HepG2 (cell line): ENCODE data around the gene NISCH. TPM values are rescaled to one million over a fixed set of nuclear protein-coding genes. Genes with fewer than 3 reads are reported as not detected.
A peak's percentile ranks its signal among the peaks of the same experiment; 100 is the strongest.

Source experiments
- ARNT ChIP-seq: fragments of 450-650 bp; IDR thresholded peaks from 2 replicates; pipeline ENCODE4 v1.6.1; 2017
- ARNT2 ChIP-seq: sonication (generic); formaldehyde crosslinking; IDR thresholded peaks from 2 replicates; pipeline ENCODE4 v1.8.0; 2022; ENCODE audit warnings: mild to moderate bottlenecking, low read depth, missing genetic modification reagents, moderate library complexity
- ASH2L ChIP-seq: fragments of 300-600, 200-600 bp; sonication (generic); IDR thresholded peaks from 2 replicates; pipeline ENCODE4 v1.7.0; 2017; ENCODE audit warnings: low read depth, mild to moderate bottlenecking, moderate library complexity, mixed read lengths, low read length; ENCODE audit not compliant: insufficient read length
- ELF4 ChIP-seq: sonication (generic); formaldehyde crosslinking; IDR thresholded peaks from 2 replicates; pipeline ENCODE4 v1.5.0; 2020; ENCODE audit warnings: missing genetic modification reagents, mild to moderate bottlenecking, moderate library complexity, borderline replicate concordance
- GLMP ChIP-seq: sonication (generic); formaldehyde crosslinking; IDR thresholded peaks from 2 replicates; pipeline ENCODE4 v1.9.0; 2021; ENCODE audit warnings: missing genetic modification reagents, mild to moderate bottlenecking, borderline replicate concordance
- HMG20B ChIP-seq: conservative IDR thresholded peaks from 2 replicates; pipeline ENCODE4 v1.6.1; 2016; ENCODE audit warnings: missing genetic modification reagents, missing compliant biosample characterization
- IRX3 ChIP-seq: sonication (generic); formaldehyde crosslinking; IDR thresholded peaks from 2 replicates; pipeline ENCODE4 v1.8.1; 2023; ENCODE audit warnings: mild to moderate bottlenecking, low read depth, missing genetic modification reagents, borderline replicate concordance
- MATR3 ChIP-seq: sonication (generic); formaldehyde crosslinking; IDR thresholded peaks from 2 replicates; pipeline ENCODE4 v1.4.0; 2020; ENCODE audit warnings: missing genetic modification reagents
- MTF1 ChIP-seq: sonication (generic); formaldehyde crosslinking; IDR thresholded peaks from 2 replicates; pipeline ENCODE4 v1.5.0; 2020; ENCODE audit warnings: missing genetic modification reagents
- NR3C1 ChIP-seq: sonication (generic); formaldehyde crosslinking; IDR thresholded peaks from 2 replicates; pipeline ENCODE4 v1.4.0; 2020; ENCODE audit warnings: missing genetic modification reagents
- REPIN1 ChIP-seq: sonication (generic); formaldehyde crosslinking; IDR thresholded peaks from 2 replicates; pipeline ENCODE4 v1.8.0; 2022; ENCODE audit warnings: missing genetic modification reagents, low read depth, mild to moderate bottlenecking, borderline replicate concordance
- TAF1 ChIP-seq: sonication (generic); formaldehyde crosslinking; IDR thresholded peaks from 2 replicates; pipeline ENCODE4 v1.4.0; 2020; ENCODE audit warnings: missing genetic modification reagents
- TBX2 ChIP-seq: sonication (generic); formaldehyde crosslinking; IDR thresholded peaks from 2 replicates; pipeline ENCODE4 v1.5.0; 2020; ENCODE audit warnings: missing genetic modification reagents, mild to moderate bottlenecking, borderline replicate concordance
- TIGD3 ChIP-seq: sonication (generic); formaldehyde crosslinking; IDR thresholded peaks from 2 replicates; pipeline ENCODE4 v1.5.1; 2020; ENCODE audit warnings: mild to moderate bottlenecking, missing genetic modification reagents, borderline replicate concordance
- ZKSCAN5 ChIP-seq: sonication (generic); formaldehyde crosslinking; IDR thresholded peaks from 2 replicates; pipeline ENCODE4 v1.5.1; 2020; ENCODE audit warnings: mild to moderate bottlenecking, missing genetic modification reagents
- ZNF3 ChIP-seq: IDR thresholded peaks from 2 replicates; pipeline ENCODE4 v1.7.0; 2017; ENCODE audit warnings: inconsistent platforms
- ZNF430 ChIP-seq: sonication (generic); formaldehyde crosslinking; IDR thresholded peaks from 2 replicates; pipeline ENCODE4 v1.9.0; 2021; ENCODE audit warnings: mild to moderate bottlenecking, missing genetic modification reagents
- ZNF577 ChIP-seq: sonication (generic); formaldehyde crosslinking; IDR thresholded peaks from 2 replicates; pipeline ENCODE4 v1.4.0; 2020; ENCODE audit warnings: mild to moderate bottlenecking, low read depth, missing genetic modification reagents, borderline replicate concordance
- ZNF639 ChIP-seq: conservative IDR thresholded peaks from 2 replicates; pipeline ENCODE4 v1.6.1; 2018; ENCODE audit warnings: missing genetic modification reagents
- ZNF746 ChIP-seq: sonication (generic); formaldehyde crosslinking; IDR thresholded peaks from 2 replicates; pipeline ENCODE4 v1.8.0; 2022; ENCODE audit warnings: mild to moderate bottlenecking, missing genetic modification reagents
- ZNF790 ChIP-seq: sonication (generic); formaldehyde crosslinking; IDR thresholded peaks from 2 replicates; pipeline ENCODE4 v1.8.0; 2022; ENCODE audit warnings: missing genetic modification reagents, mild to moderate bottlenecking, borderline replicate concordance
- polyA plus RNA-seq, 8 experiments: library from polyadenylated mRNA; depleted of rRNA in 3 of 8; stranded (reverse) in 7 of 8; unstranded in 1 of 8; fragments of >200 nt; fragmentation: Illumina TruSeq in 4 of 8; extraction: Trizol in 4 of 8; gene quantifications; 2 replicates each; pipeline versions ENCODE4 v1.2.1 to v1.2.3, GENCODE V29; 2011 to 2016; ENCODE audit warnings: low read depth in 4 of 8, missing spikeins in 1 of 8, mixed read lengths in 1 of 8; ENCODE audit not compliant: insufficient read depth in 1 of 8
- total RNA-seq, 5 experiments: library from RNA; depleted of rRNA; stranded (reverse); fragments of >200 nt; fragmentation: Illumina TruSeq; extraction: Trizol; gene quantifications; 2 replicates each; pipeline ENCODE4 v1.2.3, GENCODE V29; 2016; ENCODE audit warnings: low read depth in 1 of 5
- TF ChIP-seq, protein P1 (sequence below): sonication (generic); formaldehyde crosslinking; IDR thresholded peaks from 2 replicates; pipeline ENCODE4 v1.5.1; 2020; ENCODE audit warnings: missing genetic modification reagents, mild to moderate bottlenecking, borderline replicate concordance
- TF ChIP-seq, protein P2 (sequence below), 2 experiments: sonication (generic) in 1 of 2; formaldehyde crosslinking in 1 of 2; IDR thresholded peaks; 2 replicates each; pipeline versions ENCODE4 v1.5.1 to v1.6.1; 2011 to 2020; ENCODE audit warnings: borderline replicate concordance in 1 of 2, low read depth in 1 of 2, low read length in 1 of 2, mild to moderate bottlenecking in 1 of 2, missing genetic modification reagents in 1 of 2, moderate library complexity in 1 of 2

NISCH gene
- total and polyA plus RNA-seq, 2 of the 13 experiments (the other 11 are each of a cell fraction or from before 2014, with no cell fraction given), result 27.0 to 47.6 TPM

GRCh38 chr3:52429779-52430415 is 25.5 kb upstream of the NISCH start (continued):
- TF ChIP-seq ELF4 (no peak), TBX2 (peak; percentile 95), ARNT (no peak), TAF1 (CRISPR knock-in tag) (no peak), ZNF3 (no peak), TIGD3 (CRISPR knock-in tag) (no peak), ZKSCAN5 (CRISPR knock-in tag) (no peak), ASH2L (peak; percentile 71), ARNT2 (peak; percentile 40; the same call in 1 of the 2 replicates), MTF1 (CRISPR knock-in tag) (no peak), NR3C1 (CRISPR knock-in tag) (no peak), GLMP (CRISPR knock-in tag) (no peak), ZNF430 (CRISPR knock-in tag) (peak; percentile 49; the same call in 1 of the 2 replicates), ZNF746 (CRISPR knock-in tag) (no peak), IRX3 (CRISPR knock-in tag) (no peak), REPIN1 (CRISPR knock-in tag) (peak; percentile 48; the same call in 1 of the 2 replicates), HMG20B (CRISPR knock-in tag) (no peak; the same call in 1 of the 2 replicates), ZNF790 (CRISPR knock-in tag) (no peak), MATR3 (no peak), ZNF639 (CRISPR knock-in tag) (no peak), ZNF577 (CRISPR knock-in tag) (no peak)
- TF ChIP-seq, protein P1, sequence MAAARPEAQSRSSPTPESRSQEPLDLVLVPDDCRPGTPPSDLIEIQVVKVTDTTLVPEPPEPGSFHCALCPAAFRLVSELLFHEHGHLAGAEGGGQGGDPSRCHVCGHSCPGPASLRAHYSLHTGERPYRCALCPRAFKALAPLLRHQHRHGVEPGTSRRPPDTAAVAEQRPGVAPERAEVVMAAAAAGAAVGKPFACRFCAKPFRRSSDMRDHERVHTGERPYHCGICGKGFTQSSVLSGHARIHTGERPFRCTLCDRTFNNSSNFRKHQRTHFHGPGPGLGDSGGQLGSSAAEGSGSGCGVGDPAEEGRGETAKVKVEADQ (CRISPR knock-in tag), result 0 out of 2 replicates have a peak, but pooled peaks have one; percentile 20
- TF ChIP-seq, protein P2, sequence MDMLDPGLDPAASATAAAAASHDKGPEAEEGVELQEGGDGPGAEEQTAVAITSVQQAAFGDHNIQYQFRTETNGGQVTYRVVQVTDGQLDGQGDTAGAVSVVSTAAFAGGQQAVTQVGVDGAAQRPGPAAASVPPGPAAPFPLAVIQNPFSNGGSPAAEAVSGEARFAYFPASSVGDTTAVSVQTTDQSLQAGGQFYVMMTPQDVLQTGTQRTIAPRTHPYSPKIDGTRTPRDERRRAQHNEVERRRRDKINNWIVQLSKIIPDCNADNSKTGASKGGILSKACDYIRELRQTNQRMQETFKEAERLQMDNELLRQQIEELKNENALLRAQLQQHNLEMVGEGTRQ (IDR thresholded peaks at IDR 0.05; ENCODE audit: low read depth, low read length), result no peak
- TF ChIP-seq, protein P2 (CRISPR knock-in tag; IDR thresholded peaks at IDR 0.05; ENCODE audit: borderline replicate concordance), result no peak
